Endothelial cell of hepatic sinusoid (primary cell): ENCODE data around the gene EPX.

Source experiments
- in situ Hi-C: cut with HindIII; loops from 2 replicates; pipeline ENCODE4 v1.10.0; 2017; ENCODE audit warnings: low sequenced_read_pairs

EPX gene

DNA sequence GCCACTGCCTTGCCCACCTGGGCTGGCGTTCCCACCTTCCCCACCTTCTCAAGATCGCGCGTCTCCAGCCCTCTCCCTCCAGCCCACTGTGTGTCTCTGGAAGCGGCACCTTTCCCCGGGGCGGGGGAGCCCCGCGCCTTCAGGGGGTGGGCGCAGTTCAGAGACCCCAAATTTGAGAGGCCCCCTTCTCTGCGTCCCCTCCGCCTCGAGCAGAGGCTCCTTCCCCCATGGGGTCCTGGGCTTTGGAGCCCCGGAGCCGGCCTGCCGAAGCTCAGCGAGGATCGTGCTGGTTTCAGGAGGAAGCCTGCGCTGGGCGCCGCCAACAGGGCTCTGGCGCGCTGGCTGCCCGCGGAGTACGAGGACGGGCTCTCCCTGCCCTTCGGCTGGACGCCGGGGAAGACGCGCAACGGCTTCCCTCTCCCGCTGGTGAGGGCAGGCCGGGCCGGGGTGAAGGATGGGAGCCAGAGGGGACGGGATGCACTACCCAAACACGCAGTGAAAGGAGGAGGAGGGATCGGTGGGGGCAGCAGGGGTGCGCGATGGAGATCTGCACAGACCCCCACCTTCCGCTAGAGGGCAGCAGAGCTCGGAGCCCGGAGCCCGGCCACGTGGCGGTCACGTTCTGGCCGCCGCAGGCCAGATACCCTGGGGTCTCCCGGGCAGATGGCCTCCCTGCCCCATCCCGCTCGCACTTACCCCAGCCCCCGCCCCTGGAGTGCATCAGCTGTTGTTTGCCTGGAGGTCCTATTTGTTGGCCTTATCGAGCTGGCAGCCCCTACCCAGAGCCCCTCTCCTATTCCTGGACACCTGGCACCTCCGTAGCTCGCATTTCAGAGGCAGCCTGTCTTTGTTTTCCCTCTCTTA, 57.0 kb downstream of the EPX start:
- in situ Hi-C loops, result loop anchor here (5.0 to 10.0 kb wide), 2 partner anchors 38 to 65 kb away; no protein-coding TSS in a partner anchor

- in situ Hi-C loops, result loop anchor here (5.0 kb wide), 1 partner anchor 37 kb away; no protein-coding TSS in a partner anchor
These were observed 58.0 kb downstream of the EPX start for GRCh38 chr17:58250344-58251011.

DNA sequence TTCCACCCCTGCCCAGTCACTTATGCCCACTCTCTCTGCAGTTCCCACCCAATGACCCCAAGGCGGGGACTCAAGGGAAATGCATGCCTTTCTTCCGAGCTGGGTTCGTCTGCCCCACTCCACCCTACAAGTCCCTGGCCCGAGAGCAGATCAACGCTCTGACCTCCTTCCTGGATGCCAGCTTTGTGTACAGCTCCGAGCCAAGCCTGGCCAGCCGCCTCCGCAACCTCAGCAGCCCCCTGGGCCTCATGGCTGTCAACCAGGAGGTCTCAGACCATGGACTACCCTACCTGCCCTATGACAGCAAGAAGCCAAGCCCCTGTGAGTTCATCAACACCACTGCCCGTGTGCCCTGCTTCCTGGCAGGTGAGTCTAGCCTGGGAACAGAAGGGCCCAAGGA, 59.6 kb downstream of the EPX start:
- in situ Hi-C loops, result loop anchor here (5.0 kb wide), 1 partner anchor 35 kb away; no protein-coding TSS in a partner anchor

DNA sequence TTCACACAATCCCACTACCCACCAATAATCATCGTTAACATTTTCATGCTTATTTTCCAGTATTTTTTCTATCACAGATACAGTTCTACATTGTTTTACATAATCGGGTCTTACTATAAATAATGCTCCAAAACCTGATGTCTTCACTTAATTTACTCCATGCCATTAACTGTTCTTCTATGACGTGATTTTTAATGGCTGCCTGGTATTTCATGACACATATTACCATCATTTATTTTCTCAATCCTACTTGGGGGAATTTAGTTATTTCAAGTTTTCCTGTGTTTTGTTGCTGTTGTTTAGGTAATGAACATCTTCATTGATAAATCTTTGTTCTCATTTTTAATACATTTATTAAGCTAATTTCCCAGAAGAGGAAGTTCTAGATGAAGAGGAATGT, 60.6 kb downstream of the EPX start:
- in situ Hi-C loops, result loop anchor here (5.0 kb wide), 1 partner anchor 34 kb away; no protein-coding TSS in a partner anchor
